TTC549 (cell line): ENCODE results near the gene SUGP2.

ENCODE experiments used
- FAIRE-seq: peaks from 2 replicates; lab custom pipeline; 2012; peaks lifted over from hg19 to GRCh38; lab: Jason Lieb, UNC

SUGP2 gene

DNA sequence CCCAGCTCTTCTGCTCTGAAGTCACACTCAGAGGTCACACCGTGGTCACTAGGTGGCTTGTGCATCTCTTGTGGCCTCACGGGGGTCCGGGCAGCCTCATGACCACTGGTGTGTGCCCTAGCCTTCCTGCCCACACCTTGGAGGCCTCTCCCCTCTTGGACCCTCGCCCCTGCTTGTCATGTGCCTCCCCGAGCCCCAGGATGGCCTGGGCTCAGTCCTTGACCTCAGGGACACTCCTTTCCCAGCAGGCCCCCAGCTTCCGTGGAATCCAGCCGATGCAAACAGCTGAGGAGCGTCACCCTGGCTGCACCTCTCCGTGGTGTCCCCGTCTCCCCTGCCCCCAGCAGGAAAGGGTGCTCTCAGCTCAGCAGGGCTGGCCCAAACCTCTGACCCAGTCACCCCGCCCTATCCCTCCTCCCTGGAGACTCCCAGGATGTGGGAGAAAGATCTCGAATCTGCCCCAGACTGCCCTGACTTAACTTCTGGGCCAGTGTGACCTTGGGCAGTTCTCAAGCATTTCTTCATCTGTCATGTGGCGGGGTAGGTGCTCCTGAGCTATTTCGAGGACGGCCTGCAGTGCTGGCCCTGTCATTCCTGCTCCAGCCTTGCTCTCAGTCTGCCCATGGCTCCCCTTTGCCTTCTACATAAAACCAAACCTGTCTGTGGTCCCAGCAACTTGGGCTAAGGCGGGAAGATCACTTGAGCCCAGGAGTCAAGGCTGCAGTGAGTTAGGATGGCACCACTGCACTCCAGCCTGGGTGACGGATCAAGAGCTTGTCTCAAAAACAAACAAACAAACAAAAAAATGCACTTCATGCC lies 25.9 kb upstream of the SUGP2 start:
- no peak for FAIRE-seq

DNA sequence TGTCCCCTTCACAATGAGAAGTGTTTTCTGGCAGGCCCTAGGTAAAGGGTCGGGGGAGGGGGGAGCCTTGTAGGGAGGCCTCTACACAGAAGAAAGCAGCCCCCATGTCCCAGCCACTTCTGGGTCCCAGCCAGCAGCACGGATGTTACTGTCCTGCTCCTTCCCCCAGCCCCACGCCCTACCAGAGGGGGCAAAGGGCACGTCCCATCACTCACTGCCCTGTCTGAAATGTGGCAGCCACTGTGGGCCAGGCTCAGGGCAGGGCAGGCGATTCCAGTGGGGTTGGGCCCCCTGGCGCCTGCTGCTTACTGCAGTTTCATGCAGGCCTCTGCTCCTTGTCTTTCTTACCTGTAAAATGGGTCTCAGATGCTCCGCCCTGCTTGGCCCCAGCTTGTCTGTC lies 24.4 kb upstream of the SUGP2 start:
- no peak for FAIRE-seq

DNA sequence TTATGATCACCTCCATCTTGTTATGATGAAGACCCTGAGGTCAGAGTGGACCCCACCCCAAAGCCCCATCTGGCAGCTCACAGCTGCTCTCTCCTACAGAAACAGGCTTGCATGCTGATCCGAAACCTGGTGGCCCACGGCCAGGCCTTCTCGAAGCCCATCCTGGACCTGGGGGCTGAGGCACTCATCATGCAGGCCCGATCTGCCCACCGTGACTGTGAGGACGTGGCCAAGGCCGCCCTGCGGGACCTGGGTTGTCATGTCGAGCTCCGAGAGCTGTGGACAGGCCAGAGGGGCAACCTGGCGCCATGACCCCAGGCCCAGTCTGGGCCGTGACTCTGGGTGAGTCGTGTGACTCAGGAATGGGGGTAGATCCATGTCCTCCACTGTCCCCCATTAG lies 24.0 kb upstream of the SUGP2 start:
- no peak for FAIRE-seq

DNA sequence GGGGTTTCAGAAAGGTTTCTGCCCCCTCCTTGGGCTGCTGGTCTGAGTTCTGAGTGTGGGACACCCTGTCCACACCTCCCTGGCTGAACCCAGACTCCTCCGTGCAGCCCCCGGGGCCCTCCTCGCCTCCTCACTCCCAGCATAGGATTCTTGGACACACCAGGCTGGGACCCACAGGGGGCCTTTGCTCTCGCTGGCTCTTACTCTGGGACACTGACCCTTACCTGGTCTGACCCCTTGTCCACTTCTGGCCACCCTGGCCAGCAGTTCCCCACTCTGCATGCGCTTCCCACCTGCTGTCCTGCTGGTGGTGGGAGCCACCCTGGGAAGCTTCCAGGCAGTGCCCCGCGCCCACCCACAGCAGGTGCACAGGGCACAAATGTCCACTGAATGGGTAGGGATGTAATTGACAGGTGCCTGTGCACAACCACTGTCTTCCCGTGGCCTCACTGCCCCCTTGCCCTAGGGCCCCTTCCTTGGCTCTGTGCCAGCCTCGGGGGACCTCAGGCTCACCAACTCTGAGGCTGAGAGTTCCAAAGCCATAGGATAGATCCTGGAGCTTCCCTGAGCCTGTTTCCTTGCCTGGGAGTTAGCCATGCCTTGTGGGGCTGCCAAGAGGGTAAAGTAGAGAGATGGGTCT lies 23.4 kb upstream of the SUGP2 start:
- no peak for FAIRE-seq

DNA sequence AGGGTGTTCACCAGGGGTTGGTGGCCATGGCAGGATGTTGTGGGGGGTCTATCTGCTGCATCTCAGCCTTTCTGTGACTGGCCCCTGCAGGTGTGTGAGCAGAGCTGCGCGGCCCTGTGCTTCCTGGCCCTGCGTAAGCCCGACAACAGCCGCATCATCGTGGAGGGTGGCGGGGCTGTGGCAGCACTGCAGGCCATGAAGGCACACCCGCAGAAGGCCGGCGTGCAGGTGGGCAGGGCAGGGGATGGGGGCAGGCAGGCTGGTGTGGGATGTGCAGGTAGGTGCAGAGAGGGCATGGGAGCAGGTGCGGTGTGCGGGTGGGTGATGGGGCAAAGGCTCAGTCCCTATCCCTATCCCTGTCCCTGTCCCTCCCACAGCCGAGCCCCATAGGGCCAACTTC lies 22.4 kb upstream of the SUGP2 start:
- FAIRE-seq = no peak

DNA sequence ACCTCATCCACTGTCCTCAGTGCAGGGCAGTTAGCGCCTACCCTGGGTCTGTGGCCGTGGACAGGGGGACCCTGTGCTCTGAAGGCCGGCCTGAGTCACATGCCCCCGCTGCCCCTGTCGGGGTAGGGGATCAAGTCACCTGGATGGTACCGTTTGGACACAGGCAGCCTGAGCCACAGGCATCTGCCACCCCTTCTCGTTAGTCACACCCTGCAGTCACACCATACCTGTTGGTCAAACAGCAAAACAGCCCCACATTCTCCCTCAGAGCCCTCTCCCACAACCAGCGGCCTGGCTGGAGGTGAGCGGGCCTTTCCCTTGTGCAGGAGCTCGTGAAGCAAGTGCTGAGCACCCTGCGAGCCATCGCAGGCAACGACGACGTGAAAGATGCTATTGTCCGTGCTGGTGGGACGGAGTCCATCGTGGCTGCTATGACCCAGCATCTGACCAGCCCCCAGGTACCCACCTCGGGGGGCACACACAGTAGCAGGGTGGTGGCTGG lies 21.7 kb upstream of the SUGP2 start:
- FAIRE-seq = no peak

DNA sequence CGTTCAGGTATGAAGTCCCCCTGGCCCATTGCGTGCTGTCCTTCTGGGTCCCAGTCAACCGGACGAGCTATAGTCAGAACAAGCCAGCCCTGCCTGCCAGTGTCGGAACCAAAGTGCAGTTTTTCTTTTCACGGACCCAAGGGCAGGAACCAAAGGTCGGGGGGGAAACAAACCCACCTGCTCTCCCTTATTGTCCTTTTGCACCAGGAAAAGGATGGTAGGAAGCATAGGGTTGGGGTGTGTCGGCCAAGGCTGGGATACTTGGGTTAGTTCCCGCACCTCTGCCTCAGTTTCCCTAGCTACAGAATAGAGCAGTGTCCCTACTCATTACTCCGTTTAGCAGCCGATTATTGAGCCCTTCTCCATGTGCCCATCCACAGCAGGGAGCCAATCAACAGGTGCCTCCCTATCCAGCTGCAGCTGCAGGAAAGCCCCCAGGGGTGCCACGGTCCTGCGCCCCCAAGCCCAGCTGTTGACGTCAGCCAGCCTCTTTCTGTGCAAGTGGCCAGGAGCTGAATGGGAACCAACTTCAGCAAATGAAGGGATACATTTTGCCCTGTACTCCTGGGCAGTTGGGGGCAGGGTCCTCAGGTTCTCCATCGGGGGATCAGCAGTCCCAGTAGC lies 21.1 kb upstream of the SUGP2 start:
- no peak for FAIRE-seq

DNA sequence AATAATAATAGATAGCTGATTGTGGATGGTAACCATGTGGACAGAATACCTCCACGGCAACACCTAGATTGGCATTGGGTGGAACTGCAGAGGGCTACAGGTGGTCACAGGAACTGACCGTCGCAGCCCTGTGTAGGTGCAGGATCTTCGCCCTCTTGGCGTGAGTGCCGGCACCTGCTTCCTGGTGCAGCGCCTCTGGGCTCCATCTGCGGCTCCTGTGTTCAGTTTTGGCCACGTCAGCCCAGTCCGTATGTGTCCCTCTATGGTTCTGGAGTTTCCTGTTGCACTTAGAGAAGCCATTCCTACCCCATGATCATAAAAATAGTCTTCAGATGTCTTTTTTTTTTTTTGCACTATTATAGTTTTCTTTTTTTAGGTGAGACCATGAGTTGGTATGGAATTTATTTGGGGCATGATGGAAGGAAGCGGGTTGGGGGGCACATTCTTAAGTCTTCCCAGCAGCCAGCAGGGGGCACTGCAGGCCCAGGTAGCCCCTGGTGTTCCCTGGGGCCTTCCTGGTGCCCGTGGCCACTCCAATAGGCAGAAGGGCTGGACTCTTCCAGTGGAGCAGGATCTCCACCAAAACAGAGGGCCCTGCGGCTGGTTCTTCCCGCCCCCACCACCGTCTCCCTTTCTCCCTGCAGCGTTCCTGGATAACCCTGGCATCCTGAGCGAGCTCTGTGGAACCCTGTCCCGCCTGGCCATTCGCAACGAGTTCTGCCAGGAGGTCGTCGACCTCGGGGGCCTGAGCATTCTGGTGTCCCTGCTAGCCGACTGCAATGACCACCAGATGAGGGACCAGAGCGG lies 20.4 kb upstream of the SUGP2 start:
- no peak for FAIRE-seq

DNA sequence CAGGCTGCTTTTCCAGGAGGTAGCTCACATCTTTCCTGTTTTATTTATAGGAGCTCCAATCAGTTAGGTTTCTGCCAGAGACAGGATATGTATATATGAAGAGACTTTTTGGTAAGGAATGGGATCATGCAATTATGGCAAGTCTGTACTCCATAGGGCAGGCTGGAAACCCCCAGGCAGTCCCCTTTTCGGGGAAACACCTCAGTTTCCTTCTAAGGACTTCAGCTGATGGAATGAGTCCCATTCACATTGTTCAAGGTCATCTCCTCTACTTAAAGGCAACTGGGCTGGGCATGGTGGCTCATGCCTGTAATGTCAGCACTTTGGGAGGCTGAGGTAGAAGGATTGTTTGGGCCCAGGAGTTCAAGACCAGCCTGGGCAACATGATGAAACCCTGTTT lies 19.6 kb upstream of the SUGP2 start:
- no peak for FAIRE-seq

DNA sequence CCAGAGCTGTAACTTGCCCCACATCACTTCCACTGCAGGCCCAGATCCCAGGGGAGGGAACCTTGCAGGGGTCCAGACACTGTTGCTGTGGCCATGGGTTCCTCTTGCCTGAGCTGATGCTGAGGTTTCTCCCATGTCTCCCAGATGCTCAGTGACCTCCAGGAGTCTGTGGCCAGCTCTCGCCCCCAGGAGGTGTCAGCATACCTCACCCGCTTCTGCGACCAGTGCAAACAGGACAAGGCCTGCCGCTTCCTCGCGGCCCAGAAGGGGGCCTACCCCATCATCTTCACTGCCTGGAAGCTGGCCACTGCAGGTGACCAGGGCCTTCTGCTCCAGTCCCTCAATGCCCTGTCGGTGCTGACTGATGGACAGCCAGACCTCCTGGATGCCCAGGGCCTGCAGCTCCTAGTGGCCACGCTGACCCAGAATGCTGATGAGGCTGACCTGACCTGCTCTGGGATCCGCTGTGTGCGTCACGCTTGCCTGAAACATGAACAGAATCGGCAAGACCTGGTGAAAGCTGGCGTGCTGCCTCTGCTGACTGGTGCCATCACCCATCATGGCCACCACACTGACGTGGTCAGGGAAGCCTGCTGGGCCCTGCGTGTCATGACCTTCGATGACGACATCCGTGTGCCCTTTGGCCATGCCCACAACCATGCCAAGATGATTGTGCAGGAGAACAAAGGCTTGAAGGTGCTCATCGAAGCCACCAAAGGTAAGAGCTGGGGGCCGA lies 18.3 kb upstream of the SUGP2 start:
- FAIRE-seq = no peak

DNA sequence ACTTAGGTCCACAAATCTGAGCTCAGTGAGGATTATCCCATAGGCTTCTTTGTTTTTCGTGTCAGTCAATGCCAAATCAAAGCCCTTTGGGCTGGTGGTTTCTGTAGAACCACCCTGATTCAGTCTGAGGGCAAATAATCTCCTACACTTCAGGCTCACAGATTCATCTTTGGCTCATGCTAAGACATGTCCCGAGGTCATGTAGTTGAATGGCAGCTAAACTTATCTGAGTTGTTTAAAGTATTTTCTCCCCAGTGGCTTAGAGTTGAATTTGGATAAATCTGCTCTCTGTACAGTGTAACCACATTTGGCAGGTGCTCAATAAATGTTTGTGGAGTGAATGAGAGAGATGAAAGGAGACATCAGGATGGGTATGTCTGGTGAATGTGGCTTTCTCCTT lies 17.4 kb upstream of the SUGP2 start:
- no peak for FAIRE-seq

DNA sequence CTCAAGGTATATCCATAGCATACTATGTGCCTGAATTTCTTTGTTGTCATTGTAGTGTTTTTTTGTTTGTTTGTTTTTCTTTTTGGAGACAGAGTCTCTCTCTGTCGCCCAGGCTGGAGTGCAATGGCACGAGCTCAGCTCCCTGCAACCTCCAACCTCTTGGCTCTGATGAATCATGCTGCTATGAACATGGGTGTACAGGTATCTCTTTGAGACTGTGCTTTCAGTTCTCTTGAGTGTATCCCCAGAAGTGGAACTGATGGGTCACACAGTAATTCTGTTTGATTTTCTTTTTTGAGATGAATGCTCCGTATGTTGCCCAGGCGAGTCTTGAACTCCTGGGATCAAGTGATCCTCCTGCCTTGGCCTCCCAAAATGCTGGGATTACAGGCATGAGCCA lies 16.8 kb upstream of the SUGP2 start:
- FAIRE-seq = no peak

DNA sequence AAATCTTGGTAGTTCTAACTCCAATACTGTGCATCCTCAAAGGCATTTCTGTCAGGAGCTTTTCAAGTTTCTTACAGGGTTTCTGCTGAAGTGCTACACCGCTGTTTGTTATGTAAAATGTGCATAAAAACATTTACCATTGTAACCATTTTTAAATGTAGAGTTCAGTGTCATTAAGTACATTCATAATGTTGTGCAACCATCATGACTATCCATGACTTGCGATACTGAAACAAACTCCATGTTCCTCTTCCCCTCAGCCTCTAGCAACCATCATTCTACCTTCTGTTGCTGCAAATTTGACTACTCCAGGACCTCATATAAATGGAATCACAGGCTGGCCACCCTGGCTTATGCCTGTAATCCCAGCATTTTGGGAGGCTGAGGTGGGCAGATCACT lies 16.1 kb upstream of the SUGP2 start:
- FAIRE-seq = no peak

DNA sequence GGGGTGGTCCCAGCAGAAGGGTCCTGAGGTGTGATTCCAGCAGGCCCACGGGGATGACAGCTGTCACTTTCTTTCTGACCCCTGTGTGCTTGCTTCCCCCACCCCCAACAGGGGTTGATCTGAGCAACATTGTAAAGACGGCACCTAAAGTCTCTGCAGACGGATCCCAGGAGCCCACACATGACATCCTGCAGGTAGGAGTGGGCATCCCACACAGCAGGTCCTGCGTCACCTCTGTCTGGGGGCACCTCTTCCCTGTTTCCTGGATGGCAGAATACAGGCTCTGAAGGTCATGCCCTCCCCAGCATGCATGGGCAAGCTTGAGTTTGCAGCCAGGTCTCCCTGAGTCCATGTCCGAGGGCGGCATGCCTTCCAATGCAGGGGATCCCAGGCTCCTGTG lies 10.6 kb upstream of the SUGP2 start:
- FAIRE-seq = no peak

DNA sequence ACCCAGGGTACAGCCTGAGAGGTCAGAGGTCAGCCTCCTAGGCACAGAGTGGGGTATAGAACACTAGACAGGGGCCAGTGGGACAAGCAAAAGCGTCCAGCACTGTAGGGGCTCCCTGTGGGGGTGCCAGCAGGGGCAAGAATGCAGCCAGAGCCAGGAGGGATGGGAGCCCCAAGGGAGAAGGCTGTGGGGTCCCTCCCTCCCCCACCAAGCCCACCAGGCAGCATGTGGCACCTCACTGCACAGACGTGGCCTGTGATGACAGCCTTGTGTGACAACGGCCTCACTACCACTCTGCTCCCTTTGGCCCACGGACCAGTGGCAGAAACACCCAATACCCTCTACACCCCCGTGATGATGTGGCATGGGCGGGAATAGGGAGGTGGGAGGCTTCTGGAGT lies 10.2 kb upstream of the SUGP2 start:
- no peak for FAIRE-seq

DNA sequence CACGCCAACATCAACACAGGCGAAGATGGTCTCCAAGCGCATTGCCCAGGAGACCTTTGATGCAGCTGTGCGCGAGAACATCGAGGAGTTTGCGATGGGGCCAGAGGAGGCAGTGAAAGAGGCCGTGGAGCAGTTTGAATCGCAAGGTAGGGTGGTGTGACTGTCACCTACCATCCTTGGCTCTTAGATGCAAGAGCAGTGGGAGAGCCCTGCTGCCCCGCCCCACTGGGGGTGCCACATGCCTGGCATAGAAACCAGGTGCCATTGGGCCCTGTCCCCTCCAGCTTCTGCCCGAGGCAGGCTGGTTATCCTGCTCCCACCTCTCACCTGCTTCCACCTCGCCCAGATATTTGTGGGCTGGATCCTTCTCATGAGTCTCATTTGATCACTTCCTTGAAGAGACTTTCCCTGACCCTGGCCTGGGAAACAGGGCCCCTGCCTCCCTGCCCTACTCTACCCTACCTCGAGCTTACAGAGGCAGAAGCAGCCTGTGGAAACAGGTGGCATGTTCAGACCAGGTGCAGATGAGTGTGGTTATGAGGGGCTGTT lies 9.5 kb upstream of the SUGP2 start:
- no peak for FAIRE-seq

DNA sequence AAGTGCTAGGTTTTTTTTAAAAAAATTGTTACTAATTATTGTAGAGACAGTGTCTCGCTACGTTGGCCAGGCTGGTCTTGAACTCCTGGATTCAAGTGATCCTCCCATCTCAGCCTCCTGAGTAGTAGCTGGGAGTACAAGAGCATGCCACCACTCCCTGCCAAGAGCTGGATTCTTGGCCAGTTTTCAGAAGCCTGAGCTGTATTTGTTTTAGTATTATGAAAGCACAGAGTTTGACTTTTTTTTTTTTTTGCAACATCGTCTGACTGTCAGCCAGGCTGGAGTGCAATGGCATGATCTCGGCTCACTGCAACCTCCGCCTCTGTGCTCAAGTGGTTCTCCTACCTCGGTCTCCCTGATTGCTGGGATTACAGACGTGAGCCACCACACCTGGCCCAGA lies 7.1 kb upstream of the SUGP2 start:
- no peak for FAIRE-seq

DNA sequence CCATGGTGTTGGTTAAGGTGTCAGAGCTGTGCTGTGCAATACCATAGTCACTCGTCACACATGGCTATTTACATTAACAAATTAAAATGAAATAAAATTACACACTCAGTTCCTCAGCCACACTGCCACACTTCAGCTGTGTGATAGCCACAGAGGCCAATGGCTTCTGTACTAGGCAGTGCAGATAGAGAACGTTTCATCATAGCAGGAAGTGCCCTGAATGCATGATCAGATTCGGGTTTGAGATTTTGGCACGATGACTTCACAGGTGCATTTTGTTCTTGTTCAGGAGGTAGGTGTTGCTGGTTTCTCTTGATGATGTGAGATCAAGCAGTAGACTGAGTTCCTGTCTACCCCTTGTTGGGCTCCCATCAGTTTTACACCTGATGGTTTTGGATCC lies 6.6 kb upstream of the SUGP2 start:
- no peak for FAIRE-seq

DNA sequence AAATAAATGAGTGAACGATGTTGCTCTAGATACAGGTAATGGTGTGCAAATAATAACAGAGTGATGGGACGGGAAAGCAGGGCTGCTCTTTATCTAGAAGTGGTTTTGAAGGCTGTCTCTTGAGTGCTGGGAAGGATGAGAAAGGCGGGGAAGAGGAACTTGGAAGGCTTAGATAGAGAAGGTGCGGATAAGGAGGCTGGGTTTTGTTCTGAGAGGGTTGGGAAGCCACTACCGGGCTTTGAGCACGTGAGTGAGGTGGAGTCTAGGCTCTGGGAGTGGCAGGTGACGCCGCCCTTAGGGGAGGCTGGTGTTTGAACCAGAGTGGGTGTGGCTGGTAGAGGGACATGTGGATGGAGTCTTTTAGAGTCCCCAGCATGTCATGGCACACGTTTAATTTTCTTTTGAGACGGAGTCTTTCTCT lies 897 bp upstream of the SUGP2 start:
- no peak for FAIRE-seq

DNA sequence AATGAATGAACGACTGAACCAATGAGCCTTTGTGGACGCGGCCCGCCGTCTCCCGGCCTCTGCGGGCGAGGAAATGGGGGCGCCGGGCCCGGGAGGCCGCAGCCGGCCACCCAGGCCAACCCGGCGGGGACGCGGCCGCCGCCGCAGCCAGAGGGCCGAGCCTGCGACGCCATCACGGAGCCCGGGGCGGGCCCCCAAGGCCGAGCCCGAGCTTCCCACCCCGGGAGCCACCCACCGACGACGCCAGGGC lies 216 bp downstream of the SUGP2 start:
- FAIRE-seq = no peak

DNA sequence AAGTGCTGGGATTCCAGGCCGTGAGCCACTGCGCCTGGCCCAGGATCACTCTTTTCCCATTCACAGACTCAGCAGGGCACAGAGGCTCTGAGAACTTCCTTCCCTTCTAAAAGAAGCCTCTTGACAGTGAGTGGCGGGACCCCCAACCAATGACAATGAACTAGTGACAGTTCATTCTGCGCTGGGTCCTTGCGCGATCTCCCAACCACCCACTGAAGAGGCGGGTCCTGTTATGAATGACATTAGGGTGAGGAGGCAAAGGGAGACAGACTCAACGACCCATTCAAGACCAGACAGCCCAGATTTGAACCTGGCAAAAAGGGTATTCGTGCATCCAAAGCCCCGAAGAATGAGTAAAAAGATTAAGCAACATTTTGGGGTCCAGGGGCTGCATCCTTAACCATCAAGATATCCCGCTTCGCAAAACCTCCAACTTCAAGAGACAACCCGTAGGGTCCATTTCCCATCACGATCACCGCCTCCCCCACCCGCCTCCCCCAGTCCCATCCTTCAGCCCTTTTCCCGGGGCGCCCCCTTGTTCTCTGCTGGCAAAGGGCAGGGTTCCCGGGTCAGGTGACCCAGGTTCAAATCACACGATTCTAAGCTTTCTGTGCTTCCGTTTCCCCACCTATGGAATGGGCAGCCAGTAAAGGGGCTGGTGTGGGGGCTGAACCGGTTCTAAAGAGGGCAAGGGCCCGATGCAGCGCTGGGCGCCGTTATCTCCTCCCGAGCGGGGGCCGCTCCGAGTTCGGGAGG lies 719 bp downstream of the SUGP2 start:
- no peak for FAIRE-seq
